Left renal cortex interstitium (tissue), 4 donors: ENCODE data around the gene APOBEC3A. TPM values are rescaled to one million over a fixed set of nuclear protein-coding genes. Genes with fewer than 3 reads are reported as not detected.
"Not testable (repeated sequence)": the region's sequence is repeated elsewhere in the genome, so short reads cannot be mapped to it uniquely, and the experiment has no call there.

ENCODE experiments used
- DNase-seq, 4 donors: peaks; one replicate each; pipeline ENCODE4 v3.0.0-alpha.2; 2013; ENCODE audit warnings: low read depth in 4 of 4, low spot score in 2 of 4, missing footprints in 1 of 4
- polyA plus RNA-seq, 4 donors: library from polyadenylated mRNA; unstranded; fragments of 120-200 nt; gene quantifications; one replicate each; pipeline ENCODE4 v1.2.1, GENCODE V29; 2013; ENCODE audit not compliant: insufficient read length in 4 of 4

APOBEC3A gene
- polyA plus RNA-seq, 4 donors: 0.17 to 0.46 (median 0.42) TPM; not detected in 1

- DNase-seq: no peak
Measured at GRCh38 chr22:38957808-38958650, 620 bp downstream of the APOBEC3A start.

- DNase-seq: not testable (repeated sequence)
Measured at GRCh38 chr22:38958651-38958943, 1.2 kb downstream of the APOBEC3A start.

- DNase-seq: no peak
Measured at GRCh38 chr22:38959590-38959989, 2.2 kb downstream of the APOBEC3A start.

GRCh38 chr22:38960673-38961072 is 3.3 kb downstream of the APOBEC3A start:
- DNase-seq: not testable (repeated sequence)

- not testable (repeated sequence) for DNase-seq
Measured at GRCh38 chr22:38963291-38963738, 5.9 kb downstream of the APOBEC3A start.

- DNase-seq: no peak
Measured at GRCh38 chr22:38963872-38964271, 6.5 kb downstream of the APOBEC3A start.

GRCh38 chr22:38964306-38964705 is 6.9 kb downstream of the APOBEC3A start:
- DNase-seq: no peak

- no peak for DNase-seq
Measured at GRCh38 chr22:38964989-38965388, 7.6 kb downstream of the APOBEC3A start.

- no peak for DNase-seq
Measured at GRCh38 chr22:38965614-38966379, 8.4 kb downstream of the APOBEC3A start.

GRCh38 chr22:38966380-38966702 is 8.9 kb downstream of the APOBEC3A start:
- no peak for DNase-seq

GRCh38 chr22:38966942-38967341 is 9.5 kb downstream of the APOBEC3A start:
- DNase-seq: no peak

- DNase-seq: no peak
Measured at GRCh38 chr22:38967451-38968450, 10.3 kb downstream of the APOBEC3A start.

GRCh38 chr22:38968801-38969200 is 11.4 kb downstream of the APOBEC3A start:
- no peak for DNase-seq

- no peak for DNase-seq
Measured at GRCh38 chr22:38970551-38970950, 13.1 kb downstream of the APOBEC3A start.

GRCh38 chr22:38971202-38971601 is 13.8 kb downstream of the APOBEC3A start:
- no peak for DNase-seq

GRCh38 chr22:38971791-38972190 is 14.4 kb downstream of the APOBEC3A start:
- no peak for DNase-seq

- DNase-seq: no peak
Measured at GRCh38 chr22:38972558-38972957, 15.1 kb downstream of the APOBEC3A start.

GRCh38 chr22:38973289-38974169 is 16.1 kb downstream of the APOBEC3A start:
- DNase-seq: peak in 1 of 4 donors; percentile 10

GRCh38 chr22:38974170-38974825 is 16.9 kb downstream of the APOBEC3A start:
- DNase-seq: no peak
